Measurements from ENCODE around the gene MTRF1. TPM values are rescaled to one million over a fixed set of nuclear protein-coding genes. Genes with fewer than 3 reads are reported as not detected.

MTRF1 gene
- total and polyA plus RNA-seq, 2 of the 8 experiments (the other 6 are each of a cell fraction or from before 2014, with no cell fraction given), result 8.0 to 19.2 TPM

- TF ChIP-seq CHD7 (IDR thresholded peaks at IDR 0.05; ENCODE audit: insufficient replicate concordance, low read length), result no peak
- no peak for TF ChIP-seq KDM4A (IDR thresholded peaks at IDR 0.05; ENCODE audit: low read depth, low read length, severe bottlenecking)
- TF ChIP-seq KDM5A (IDR thresholded peaks at IDR 0.05; ENCODE audit: low read length), result no peak
- TF ChIP-seq SIN3A (conservative IDR thresholded peaks at IDR 0.05 in 1 of 2, IDR thresholded peaks at IDR 0.05 in 1 of 2; ENCODE audit: low read depth in 1 of 2, low read length in 2 of 2), result no peak
- TF ChIP-seq CBX8 (IDR thresholded peaks at IDR 0.05; ENCODE audit: borderline replicate concordance, low read depth, low read length), result no peak
- TF ChIP-seq ATF3 (IDR thresholded peaks at IDR 0.05; ENCODE audit: insufficient read depth, low read depth, low read length), result no peak
- no peak for TF ChIP-seq TCF12 (IDR thresholded peaks at IDR 0.05; ENCODE audit: low read depth, low read length)
- TF ChIP-seq MAFK (IDR thresholded peaks at IDR 0.05; ENCODE audit: low read depth, low read length), result no peak
- TF ChIP-seq HDAC2 (IDR thresholded peaks at IDR 0.05; ENCODE audit: borderline replicate concordance in 1 of 2, low read depth in 2 of 2, low read length in 2 of 2), result no peak
- no peak for TF ChIP-seq RBBP5 (IDR thresholded peaks at IDR 0.05; ENCODE audit: borderline replicate concordance, low read depth, low read length)
- TF ChIP-seq BACH1 (IDR thresholded peaks at IDR 0.05; ENCODE audit: low read length), result no peak
These were observed 8.5 kb downstream of the MTRF1 start (continued) for GRCh38 chr13:41254902-41255301.

All from H1 (cell line).